HepG2 (cell line): ENCODE data around the gene SERINC5.

Source experiments
- BRCA1 ChIP-seq: sonication (generic); formaldehyde crosslinking; IDR thresholded peaks from 2 replicates; pipeline ENCODE4 v1.4.0; 2020; ENCODE audit warnings: missing genetic modification reagents
- KDM1A ChIP-seq: IDR thresholded peaks from 2 replicates; pipeline ENCODE4 v1.6.1; 2016; ENCODE audit warnings: missing compliant biosample characterization
- POLR2AphosphoS5 ChIP-seq: IDR thresholded peaks from 2 replicates; pipeline ENCODE4 v1.6.1; 2012; ENCODE audit warnings: low read depth, low read length
- REST ChIP-seq, 2 experiments: IDR thresholded peaks; 2 replicates each; pipeline ENCODE4 v1.6.1; 2011 to 2012; ENCODE audit warnings: low read length in 2 of 2, borderline replicate concordance in 1 of 2, low read depth in 1 of 2, mild to moderate bottlenecking in 1 of 2, moderate library complexity in 1 of 2
- SOX13 ChIP-seq, 3 experiments: fragments of 450-650 bp in 1 of 3; sonication (generic) in 1 of 3; formaldehyde crosslinking in 1 of 3; IDR thresholded peaks in 2 of 3; conservative IDR thresholded peaks in 1 of 3; 2 replicates each; pipeline versions ENCODE4 v1.5.0 to v1.6.1; 2016 to 2020; ENCODE audit warnings: antibody characterized with exemption in 1 of 3, mild to moderate bottlenecking in 1 of 3, missing compliant biosample characterization in 1 of 3, missing genetic modification reagents in 1 of 3, moderate library complexity in 1 of 3
- TCF7L2 ChIP-seq: IDR thresholded peaks from 2 replicates; pipeline ENCODE4 v1.6.1; 2011; ENCODE audit warnings: mild to moderate bottlenecking, low read depth, low read length, moderate library complexity
- ZBTB7A ChIP-seq: sonication (generic); formaldehyde crosslinking; IDR thresholded peaks from 2 replicates; pipeline ENCODE4 v1.8.0; 2022; ENCODE audit warnings: mild to moderate bottlenecking, missing genetic modification reagents
- TF ChIP-seq, protein P1 (sequence below): sonication (generic); formaldehyde crosslinking; IDR thresholded peaks from 2 replicates; pipeline ENCODE4 v1.4.0; 2020; ENCODE audit warnings: missing genetic modification reagents

DNA sequence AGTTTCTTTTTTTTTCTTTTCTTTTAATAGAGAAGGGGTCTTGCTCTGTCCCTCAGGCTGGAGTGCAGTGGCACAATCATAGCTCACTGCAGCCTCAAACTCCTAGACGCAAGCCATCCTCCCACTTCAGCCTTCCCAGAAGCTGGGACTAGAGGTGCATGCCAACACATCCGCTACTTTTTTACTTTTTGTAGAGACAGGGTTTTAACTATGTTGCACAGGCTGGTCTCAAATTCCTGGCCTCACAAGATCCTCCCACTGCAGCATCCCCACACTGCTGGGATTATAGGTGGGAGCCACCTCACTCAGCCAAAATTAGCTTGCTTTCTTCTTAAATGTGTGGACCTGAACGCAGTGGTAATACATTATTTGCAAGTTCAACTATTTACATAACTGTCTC, 66.1 kb downstream of the SERINC5 start:
- TF ChIP-seq TCF7L2 (no peak), BRCA1 (CRISPR knock-in tag) (no peak), SOX13 (IDR thresholded peaks at IDR 0.05) (no peak), SOX13 (CRISPR knock-in tag; conservative IDR thresholded peaks at IDR 0.05 in 1 of 2, IDR thresholded peaks at IDR 0.05 in 1 of 2) (no peak), KDM1A (no peak), REST (IDR thresholded peaks at IDR 0.05; ENCODE audit: borderline replicate concordance in 1 of 2, low read depth in 1 of 2, low read length in 2 of 2) (no peak), POLR2AphosphoS5 (no peak), ZBTB7A (CRISPR knock-in tag) (no peak)
- TF ChIP-seq, protein P1, sequence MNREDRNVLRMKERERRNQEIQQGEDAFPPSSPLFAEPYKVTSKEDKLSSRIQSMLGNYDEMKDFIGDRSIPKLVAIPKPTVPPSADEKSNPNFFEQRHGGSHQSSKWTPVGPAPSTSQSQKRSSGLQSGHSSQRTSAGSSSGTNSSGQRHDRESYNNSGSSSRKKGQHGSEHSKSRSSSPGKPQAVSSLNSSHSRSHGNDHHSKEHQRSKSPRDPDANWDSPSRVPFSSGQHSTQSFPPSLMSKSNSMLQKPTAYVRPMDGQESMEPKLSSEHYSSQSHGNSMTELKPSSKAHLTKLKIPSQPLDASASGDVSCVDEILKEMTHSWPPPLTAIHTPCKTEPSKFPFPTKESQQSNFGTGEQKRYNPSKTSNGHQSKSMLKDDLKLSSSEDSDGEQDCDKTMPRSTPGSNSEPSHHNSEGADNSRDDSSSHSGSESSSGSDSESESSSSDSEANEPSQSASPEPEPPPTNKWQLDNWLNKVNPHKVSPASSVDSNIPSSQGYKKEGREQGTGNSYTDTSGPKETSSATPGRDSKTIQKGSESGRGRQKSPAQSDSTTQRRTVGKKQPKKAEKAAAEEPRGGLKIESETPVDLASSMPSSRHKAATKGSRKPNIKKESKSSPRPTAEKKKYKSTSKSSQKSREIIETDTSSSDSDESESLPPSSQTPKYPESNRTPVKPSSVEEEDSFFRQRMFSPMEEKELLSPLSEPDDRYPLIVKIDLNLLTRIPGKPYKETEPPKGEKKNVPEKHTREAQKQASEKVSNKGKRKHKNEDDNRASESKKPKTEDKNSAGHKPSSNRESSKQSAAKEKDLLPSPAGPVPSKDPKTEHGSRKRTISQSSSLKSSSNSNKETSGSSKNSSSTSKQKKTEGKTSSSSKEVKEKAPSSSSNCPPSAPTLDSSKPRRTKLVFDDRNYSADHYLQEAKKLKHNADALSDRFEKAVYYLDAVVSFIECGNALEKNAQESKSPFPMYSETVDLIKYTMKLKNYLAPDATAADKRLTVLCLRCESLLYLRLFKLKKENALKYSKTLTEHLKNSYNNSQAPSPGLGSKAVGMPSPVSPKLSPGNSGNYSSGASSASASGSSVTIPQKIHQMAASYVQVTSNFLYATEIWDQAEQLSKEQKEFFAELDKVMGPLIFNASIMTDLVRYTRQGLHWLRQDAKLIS, result no peak
